HCT116 (cell line): ENCODE data around the gene CELF4. TPM values are rescaled to one million over a fixed set of nuclear protein-coding genes. Genes with fewer than 3 reads are reported as not detected.

Experiments used
- ATAC-seq: fragments of 200-7000 bp; cut with Tn5 transposase; 2 replicates; pipeline ENCODE4 v1.9.1; 2020; ENCODE audit warnings: mild to moderate bottlenecking, moderate library complexity
- BruUV-seq: library from RNA; stranded (reverse); fragments of 400-500 nt; replicated peaks from 2 replicates; lab custom pipeline; 2021; lab: Mats Ljungman, UMichigan
- CTCF ChIA-PET: fragments of 300-600 bp; sonication (Branson Sonifier 250); formaldehyde crosslinking; loops from one replicate; lab custom pipeline; 2021; ENCODE audit warnings: antibody characterized with exemption; lab: Charles Lee
- POLR2A ChIA-PET: fragments of 300-600, 350-600 bp; sonication (Branson Sonifier 250); formaldehyde crosslinking; loops from one replicate; lab custom pipeline; 2021; ENCODE audit warnings: antibody characterized with exemption; lab: Charles Lee
- RAD21 ChIA-PET, 2 experiments: fragments of 300-600 bp; sonication (Branson Sonifier 250); formaldehyde crosslinking; loops; one replicate each; lab custom pipeline; 2023; ENCODE audit warnings: low total read pairs in 2 of 2; ENCODE audit not compliant: uncharacterized antibody in 2 of 2, unreplicated experiment in 2 of 2, low non-redundant PET in 1 of 2; lab: Charles Lee
- DNase-seq: peaks from one replicate; pipeline ENCODE4 v3.0.0-alpha.2; 2010; ENCODE audit warnings: low read depth, low spot score
- H2AFZ ChIP-seq: fragments of 200-600 bp; shearing (Covaris generic), sonication (generic); 2 replicates; pipeline ENCODE4 v1.6.1; 2017; ENCODE audit warnings: low read depth, mixed run types, mixed read lengths, antibody characterized with exemption, low read length; ENCODE audit not compliant: poor library complexity, severe bottlenecking
- H3K27ac ChIP-seq: 2 replicates; pipeline ENCODE4 v1.5.1; 2012; ENCODE audit warnings: low read depth, low read length
- H3K27me3 ChIP-seq: fragments of 200-600 bp; sonication (generic); 2 replicates; pipeline ENCODE4 v1.6.1; 2016; ENCODE audit warnings: mixed run types, low read length, mixed read lengths; ENCODE audit not compliant: insufficient read depth
- H3K36me3 ChIP-seq, 2 experiments: fragments of 200-500 bp in 1 of 2; fragments of 200-600 bp in 1 of 2; sonication (Bioruptor generic) in 1 of 2; sonication (generic) in 1 of 2; 2 replicates each; pipeline versions ENCODE4 v1.5.1 to v1.6.1; 2014 to 2016; ENCODE audit warnings: low read length in 2 of 2, inconsistent platforms in 1 of 2, mixed read lengths in 1 of 2, mixed run types in 1 of 2; ENCODE audit not compliant: insufficient read depth in 2 of 2, control insufficient read depth in 1 of 2
- H3K4me1 ChIP-seq, 2 experiments: fragments of 200-600 bp in 1 of 2; sonication (generic) in 1 of 2; 2 replicates each; pipeline versions ENCODE4 v1.5.1 to v1.6.1; 2012 to 2017; ENCODE audit warnings: low read length in 2 of 2, inconsistent platforms in 1 of 2, mild to moderate bottlenecking in 1 of 2, mixed read lengths in 1 of 2, mixed run types in 1 of 2, moderate library complexity in 1 of 2; ENCODE audit not compliant: insufficient read depth in 2 of 2, control insufficient read depth in 1 of 2
- H3K4me2 ChIP-seq: fragments of 200-600 bp; sonication (generic); 2 replicates; pipeline ENCODE4 v1.6.1; 2017; ENCODE audit warnings: mixed run types, low read length, mixed read lengths
- H3K4me3 ChIP-seq, 2 experiments: fragments of 200-600 bp in 1 of 2; sonication (generic) in 1 of 2; replicated peaks in 1 of 2; 2 replicates each; pipeline ENCODE4 v1.5.1; 2011 to 2016; ENCODE audit warnings: low read length in 2 of 2, control low read depth in 1 of 2, low read depth in 1 of 2, mild to moderate bottlenecking in 1 of 2, mixed read lengths in 1 of 2, mixed run types in 1 of 2
- H3K79me2 ChIP-seq: fragments of 200-600 bp; sonication (generic); 2 replicates; pipeline ENCODE4 v1.6.1; 2017; ENCODE audit warnings: mild to moderate bottlenecking, mixed run types, low read length, moderate library complexity, mixed read lengths; ENCODE audit not compliant: insufficient read depth
- H3K9ac ChIP-seq: fragments of 200-600 bp; sonication (generic); 2 replicates; pipeline ENCODE4 v1.6.1; 2016; ENCODE audit warnings: low read length, mixed read lengths
- H3K9me2 ChIP-seq: fragments of 200-600 bp; sonication (generic), shearing (Covaris generic); 2 replicates; pipeline ENCODE4 v1.6.1; 2017; ENCODE audit warnings: mixed run types, mild to moderate bottlenecking, moderate library complexity; ENCODE audit not compliant: insufficient read depth
- H3K9me3 ChIP-seq, 2 experiments: fragments of 200-500 bp in 1 of 2; fragments of 200-600 bp in 1 of 2; sonication (Bioruptor generic) in 1 of 2; sonication (generic) in 1 of 2; 2 replicates each; pipeline ENCODE4 v1.6.1; 2014 to 2017; ENCODE audit warnings: low read length in 2 of 2, mixed read lengths in 2 of 2, inconsistent platforms in 1 of 2, low read depth in 1 of 2, mild to moderate bottlenecking in 1 of 2, mixed run types in 1 of 2, moderate library complexity in 1 of 2; ENCODE audit not compliant: control insufficient read depth in 1 of 2, insufficient read depth in 1 of 2
- H4K20me1 ChIP-seq: fragments of 200-600 bp; sonication (generic), shearing (Covaris generic); 2 replicates; pipeline ENCODE4 v1.6.1; 2017; ENCODE audit warnings: mixed run types, mild to moderate bottlenecking, moderate library complexity; ENCODE audit not compliant: insufficient read depth
- CBX3 ChIP-seq: IDR thresholded peaks from 2 replicates; pipeline ENCODE4 v1.6.1; 2012; ENCODE audit warnings: low read depth
- EGR1 ChIP-seq: IDR thresholded peaks from 2 replicates; pipeline ENCODE4 v1.6.1; 2012; ENCODE audit warnings: low read depth
- EZH2phosphoT487 ChIP-seq: fragments of 200-600 bp; IDR thresholded peaks from 2 replicates; pipeline ENCODE4 v1.6.1; 2018; ENCODE audit warnings: antibody characterized with exemption, borderline replicate concordance
- JUND ChIP-seq: IDR thresholded peaks from 2 replicates; pipeline ENCODE4 v1.6.1; 2012
- POLR2A ChIP-seq: IDR thresholded peaks from 2 replicates; pipeline ENCODE4 v1.7.0; 2011; ENCODE audit warnings: borderline replicate concordance; ENCODE audit not compliant: insufficient read depth, insufficient read length; ENCODE audit errors: extremely low read depth
- RAD21 ChIP-seq: IDR thresholded peaks from 2 replicates; pipeline ENCODE4 v1.6.1; 2012; ENCODE audit warnings: low read depth, mild to moderate bottlenecking
- SIN3A ChIP-seq: IDR thresholded peaks from 2 replicates; pipeline ENCODE4 v1.6.1; 2012; ENCODE audit warnings: low read depth
- SRF ChIP-seq: IDR thresholded peaks from 2 replicates; pipeline ENCODE4 v1.6.1; 2012; ENCODE audit warnings: low read depth
- intact Hi-C: fragments of 100-400 bp; cut with micrococcal nuclease; formaldehyde crosslinking; loops from 2 replicates; pipeline ENCODE4 v1.10.0; 2022
- total RNA-seq: library from RNA; stranded (reverse); gene quantifications from one replicate; pipeline ENCODE4 v1.2.1, GENCODE V29; 2021; ENCODE audit not compliant: unreplicated experiment
- TF ChIP-seq, protein P1 (sequence below): IDR thresholded peaks from 2 replicates; pipeline ENCODE4 v1.6.1; 2011; ENCODE audit warnings: mild to moderate bottlenecking, low read length, moderate library complexity; ENCODE audit not compliant: insufficient replicate concordance; ENCODE audit errors: extremely low read depth
- TF ChIP-seq, protein P2 (sequence below), 3 experiments: fragments of 200-600 bp in 1 of 3; sonication (generic) in 1 of 3; IDR thresholded peaks in 2 of 3; conservative IDR thresholded peaks in 1 of 3; 2 replicates each; pipeline ENCODE4 v1.5.1; 2012 to 2017; ENCODE audit warnings: low read depth in 2 of 3, low read length in 2 of 3, antibody characterized with exemption in 1 of 3, borderline replicate concordance in 1 of 3, control low read depth in 1 of 3, mild to moderate bottlenecking in 1 of 3, mixed read lengths in 1 of 3, mixed run types in 1 of 3, moderate library complexity in 1 of 3; ENCODE audit not compliant: insufficient read depth in 1 of 3
- TF ChIP-seq, protein P3 (sequence below): IDR thresholded peaks from 2 replicates; pipeline ENCODE4 v1.6.1; 2012

CELF4 gene
- total RNA-seq, 1 experiment from 2014 or later, result not detected

DNA sequence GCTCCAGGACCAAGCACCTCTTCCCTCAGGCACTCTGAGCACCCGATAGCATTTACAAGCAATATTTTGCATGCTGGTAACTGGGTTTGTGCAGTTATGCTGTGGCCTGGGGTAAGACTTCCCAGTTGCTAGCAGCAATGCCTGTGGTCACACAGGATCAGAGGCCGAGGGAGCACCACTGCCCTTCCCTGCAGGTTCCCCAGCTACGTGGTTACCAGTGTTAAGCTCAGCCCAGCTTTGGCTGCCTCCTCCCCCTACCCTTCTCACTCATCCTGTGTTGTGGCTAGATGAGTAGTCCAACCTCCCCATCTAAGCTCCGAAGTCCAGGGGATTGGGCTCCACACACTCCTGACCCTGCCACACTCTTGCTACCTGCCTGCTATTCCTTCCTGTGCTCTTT is 141.1 kb downstream of the CELF4 start:
- Histone ChIP-seq H3K9me2 (no peaks in the 10 kb centered on the region), H2AFZ (no peak overlapping the region), H3K27me3 (no peaks in the 10 kb centered on the region; the same call in 1 of the 2 replicates), H4K20me1 (no peaks in the 10 kb centered on the region), H3K4me3 (no peak overlapping the region)
- CTCF ChIA-PET, result interaction anchor here (0.6 kb wide), 1 partner anchor 45 kb away, joined by 3 read pairs; no protein-coding TSS in a partner anchor
- no TSS peak for BruUV-seq
- TF ChIP-seq CBX3 (no peak), RAD21 (no peak), JUND (no peak), POLR2A (no peak)
- TF ChIP-seq, all 23 proteins: peak for 0
- Histone ChIP-seq H3K27ac (no peak overlapping the region), H3K36me3 (no peaks in the 10 kb centered on the region), H3K79me2 (no peaks in the 10 kb centered on the region), H3K9ac (no peak overlapping the region), H3K4me2 (no peak overlapping the region), H3K9me3 (no peaks in the 10 kb centered on the region), H3K4me1 (peaks cover 11 to 30% of the 10 kb centered on the region in 2 experiments; a peak in 3 of 4 replicates)
- ChIA-PET RAD21 (no interaction called here), POLR2A (no interaction called here)
- ATAC-seq, result no peak
- intact Hi-C loops, result no loop called here
- no peak for DNase-seq

DNA sequence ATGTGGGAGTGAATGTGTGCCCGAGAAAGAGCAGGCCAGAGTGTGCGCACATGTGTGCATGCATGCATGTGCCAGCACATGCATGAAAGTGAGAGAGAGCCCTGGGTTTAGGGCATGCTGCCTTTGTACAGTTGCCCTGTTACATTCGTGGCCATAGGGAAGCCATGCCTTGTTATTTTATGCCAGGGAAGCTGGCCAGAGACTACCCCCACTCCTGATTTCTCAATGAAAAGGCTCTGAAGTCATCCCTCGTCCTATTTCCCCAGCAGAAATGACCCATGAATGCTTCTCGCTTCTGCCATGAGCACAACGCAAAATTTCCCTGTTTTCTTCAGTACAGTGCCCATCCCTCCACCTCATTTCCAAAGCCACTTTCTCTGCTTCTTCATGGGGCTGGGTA is 143.0 kb downstream of the CELF4 start:
- RAD21 ChIA-PET, result no interaction called here
- H2AFZ ChIP-seq, result no peak overlapping the region
- ATAC-seq (no peak), DNase-seq (no peak)
- no peak overlapping the region for H3K27ac ChIP-seq
- H3K9ac ChIP-seq, result no peak overlapping the region
- H3K4me1 ChIP-seq, result peaks cover 13 to 37% of the 10 kb centered on the region in 2 experiments; a peak in 3 of 4 replicates
- CTCF ChIA-PET, result no interaction called here
- POLR2A ChIA-PET, result no interaction called here
- no peaks in the 10 kb centered on the region for H3K9me3 ChIP-seq
- H3K4me3 ChIP-seq, result no peak overlapping the region
- H3K27me3 ChIP-seq, result no peaks in the 10 kb centered on the region; the same call in 1 of the 2 replicates
- no peaks in the 10 kb centered on the region for H3K36me3 ChIP-seq
- H3K9me2 ChIP-seq, result no peaks in the 10 kb centered on the region
- TF ChIP-seq CBX3 (no peak), EZH2phosphoT487 (no peak), JUND (no peak), EGR1 (no peak), SRF (no peak), RAD21 (no peak), SIN3A (no peak)
- TF ChIP-seq, protein P1, sequence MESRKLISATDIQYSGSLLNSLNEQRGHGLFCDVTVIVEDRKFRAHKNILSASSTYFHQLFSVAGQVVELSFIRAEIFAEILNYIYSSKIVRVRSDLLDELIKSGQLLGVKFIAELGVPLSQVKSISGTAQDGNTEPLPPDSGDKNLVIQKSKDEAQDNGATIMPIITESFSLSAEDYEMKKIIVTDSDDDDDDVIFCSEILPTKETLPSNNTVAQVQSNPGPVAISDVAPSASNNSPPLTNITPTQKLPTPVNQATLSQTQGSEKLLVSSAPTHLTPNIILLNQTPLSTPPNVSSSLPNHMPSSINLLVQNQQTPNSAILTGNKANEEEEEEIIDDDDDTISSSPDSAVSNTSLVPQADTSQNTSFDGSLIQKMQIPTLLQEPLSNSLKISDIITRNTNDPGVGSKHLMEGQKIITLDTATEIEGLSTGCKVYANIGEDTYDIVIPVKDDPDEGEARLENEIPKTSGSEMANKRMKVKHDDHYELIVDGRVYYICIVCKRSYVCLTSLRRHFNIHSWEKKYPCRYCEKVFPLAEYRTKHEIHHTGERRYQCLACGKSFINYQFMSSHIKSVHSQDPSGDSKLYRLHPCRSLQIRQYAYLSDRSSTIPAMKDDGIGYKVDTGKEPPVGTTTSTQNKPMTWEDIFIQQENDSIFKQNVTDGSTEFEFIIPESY, result no peak
- TF ChIP-seq, protein P2, sequence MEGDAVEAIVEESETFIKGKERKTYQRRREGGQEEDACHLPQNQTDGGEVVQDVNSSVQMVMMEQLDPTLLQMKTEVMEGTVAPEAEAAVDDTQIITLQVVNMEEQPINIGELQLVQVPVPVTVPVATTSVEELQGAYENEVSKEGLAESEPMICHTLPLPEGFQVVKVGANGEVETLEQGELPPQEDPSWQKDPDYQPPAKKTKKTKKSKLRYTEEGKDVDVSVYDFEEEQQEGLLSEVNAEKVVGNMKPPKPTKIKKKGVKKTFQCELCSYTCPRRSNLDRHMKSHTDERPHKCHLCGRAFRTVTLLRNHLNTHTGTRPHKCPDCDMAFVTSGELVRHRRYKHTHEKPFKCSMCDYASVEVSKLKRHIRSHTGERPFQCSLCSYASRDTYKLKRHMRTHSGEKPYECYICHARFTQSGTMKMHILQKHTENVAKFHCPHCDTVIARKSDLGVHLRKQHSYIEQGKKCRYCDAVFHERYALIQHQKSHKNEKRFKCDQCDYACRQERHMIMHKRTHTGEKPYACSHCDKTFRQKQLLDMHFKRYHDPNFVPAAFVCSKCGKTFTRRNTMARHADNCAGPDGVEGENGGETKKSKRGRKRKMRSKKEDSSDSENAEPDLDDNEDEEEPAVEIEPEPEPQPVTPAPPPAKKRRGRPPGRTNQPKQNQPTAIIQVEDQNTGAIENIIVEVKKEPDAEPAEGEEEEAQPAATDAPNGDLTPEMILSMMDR (IDR thresholded peaks at IDR 0.05 in 2 of 3, conservative IDR thresholded peaks at IDR 0.05 in 1 of 3; ENCODE audit: borderline replicate concordance in 1 of 3, insufficient read depth in 1 of 3, low read depth in 2 of 3, low read length in 2 of 3), result no peak
- TF ChIP-seq, protein P3, sequence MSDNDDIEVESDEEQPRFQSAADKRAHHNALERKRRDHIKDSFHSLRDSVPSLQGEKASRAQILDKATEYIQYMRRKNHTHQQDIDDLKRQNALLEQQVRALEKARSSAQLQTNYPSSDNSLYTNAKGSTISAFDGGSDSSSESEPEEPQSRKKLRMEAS, result no peak
- no peaks in the 10 kb centered on the region for H3K79me2 ChIP-seq
- H3K4me2 ChIP-seq, result no peak overlapping the region
- intact Hi-C loops, result no loop called here
- no TSS peak for BruUV-seq
- H4K20me1 ChIP-seq, result no peaks in the 10 kb centered on the region
